Measurements from ENCODE around the gene PPIF.

DNA sequence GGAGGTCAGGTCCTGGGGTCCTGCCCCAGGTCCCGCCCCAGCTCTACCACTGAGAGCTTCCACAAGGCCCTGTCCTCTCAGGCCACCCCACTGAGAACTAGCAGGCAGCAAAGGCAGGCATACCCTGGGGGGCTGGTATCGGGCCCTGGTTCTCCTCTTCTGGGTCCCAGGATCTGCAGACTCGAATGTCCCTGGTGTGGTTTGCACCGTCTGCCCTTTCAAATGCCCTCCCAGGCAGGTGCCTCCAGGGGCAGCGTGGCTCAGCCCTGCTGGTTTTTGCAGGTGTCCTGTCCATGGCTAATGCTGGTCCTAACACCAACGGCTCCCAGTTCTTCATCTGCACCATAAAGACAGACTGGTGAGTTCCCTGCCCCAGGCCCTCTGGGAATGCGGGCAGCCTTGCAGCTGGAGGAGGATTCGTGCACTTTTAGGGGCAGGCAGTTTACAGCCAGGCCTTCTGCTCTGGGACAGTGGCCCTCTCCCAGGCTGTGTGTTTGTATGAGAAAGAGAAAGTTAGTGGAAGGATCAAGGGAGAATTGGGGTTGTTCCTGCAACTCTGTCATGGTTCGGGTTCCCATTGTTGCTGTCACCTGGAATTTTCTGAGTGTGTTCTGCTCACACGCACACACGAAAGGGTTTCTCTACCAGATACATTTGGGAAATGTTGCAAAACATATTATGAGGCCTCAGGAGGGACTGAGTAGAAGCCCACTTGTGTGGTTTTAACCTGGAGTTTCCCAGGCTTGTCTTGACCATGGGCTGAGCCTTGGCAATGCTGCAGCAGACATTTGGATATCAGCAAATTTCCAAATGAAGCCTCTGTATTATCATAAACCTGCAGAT is 5.0 kb downstream of the PPIF start:
- TF ChIP-seq GATA3 (IDR thresholded peaks at IDR 0.05; ENCODE audit: low read depth, low read length) (no peak), GATA2 (IDR thresholded peaks at IDR 0.05; ENCODE audit: low read depth, low read length) (no peak)
